Measurements from ENCODE around the gene ELP2.

GRCh38 chr18:36112302-36112701 is 17.4 kb upstream of the ELP2 start:
- TF ChIP-seq CTCF (conservative IDR thresholded peaks at IDR 0.05; ENCODE audit: low read depth, low read length), result no peak
- TF ChIP-seq EZH2 (IDR thresholded peaks at IDR 0.05; ENCODE audit: borderline replicate concordance, low read depth, low read length, poor library complexity, severe bottlenecking), result no peak

All from A673 (cell line).